GM19023 (cell line): ENCODE results near the gene MEGF6.

Experiments
- ATAC-seq: cut with Tn5 transposase; IDR thresholded peaks from one replicate; pipeline ENCODE4 v1.9.1; 2021; ENCODE audit warnings: mild to moderate bottlenecking, moderate library complexity; ENCODE audit not compliant: unreplicated experiment

The MEGF6 gene

DNA sequence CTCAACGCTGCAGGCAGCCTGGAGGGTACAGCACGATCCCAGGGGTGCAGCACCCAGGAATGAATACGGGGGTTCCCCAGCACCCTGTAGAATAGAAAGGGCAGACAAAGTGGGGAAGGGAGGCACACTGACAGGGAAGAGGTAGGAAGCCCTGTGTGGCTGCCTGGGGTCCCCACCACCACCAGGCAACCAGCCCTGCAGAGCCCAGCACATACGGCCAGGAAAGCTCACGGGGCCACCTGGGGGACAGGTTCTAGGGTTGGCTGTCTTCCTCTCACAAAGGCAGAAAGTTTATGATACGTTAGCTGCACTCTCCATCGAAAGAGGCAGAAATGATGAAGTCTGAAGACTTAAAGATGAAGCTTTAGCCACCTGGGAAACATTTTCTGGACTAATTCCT lies 104.4 kb downstream of the MEGF6 start:
- ATAC-seq, result no peak

DNA sequence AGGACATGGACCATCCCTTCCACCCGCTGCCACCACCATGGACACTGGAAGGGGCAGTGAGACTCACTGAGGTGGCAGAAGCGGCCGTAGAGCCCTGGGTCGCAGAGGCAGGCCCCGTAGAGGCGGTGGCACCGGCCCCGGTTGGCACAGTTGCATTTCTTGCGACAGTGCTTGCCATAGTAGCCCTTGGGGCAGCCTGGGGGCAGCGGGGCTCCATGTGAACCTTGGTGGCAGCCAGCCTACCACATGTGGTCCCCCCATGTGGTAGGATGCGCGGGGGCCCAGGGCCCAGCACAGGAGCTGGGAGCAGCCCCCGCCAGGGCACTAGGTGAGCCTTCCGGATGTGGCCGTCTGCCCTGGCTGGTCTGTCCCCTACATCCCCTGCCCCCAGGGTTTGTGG lies 105.3 kb downstream of the MEGF6 start:
- no peak for ATAC-seq

DNA sequence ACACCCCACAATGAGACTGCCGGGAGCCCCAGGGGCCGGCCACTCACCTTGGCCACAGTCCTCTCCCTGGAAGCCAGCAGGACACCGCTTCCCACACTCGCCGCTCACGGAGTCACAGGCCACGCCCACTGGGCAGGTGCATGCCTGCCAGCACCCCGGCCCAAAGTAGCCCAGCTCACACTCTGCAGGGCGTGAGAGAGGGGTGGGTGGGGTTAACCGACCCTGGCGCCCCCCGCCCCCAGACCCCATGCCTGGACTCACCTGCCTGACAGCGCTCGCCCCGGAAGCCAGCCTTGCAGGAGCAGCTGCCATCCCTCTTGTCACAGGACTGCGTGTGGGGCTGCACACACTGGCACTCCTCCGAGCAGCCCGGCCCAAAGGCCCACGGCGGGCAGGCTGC lies 106.1 kb downstream of the MEGF6 start:
- no peak for ATAC-seq

DNA sequence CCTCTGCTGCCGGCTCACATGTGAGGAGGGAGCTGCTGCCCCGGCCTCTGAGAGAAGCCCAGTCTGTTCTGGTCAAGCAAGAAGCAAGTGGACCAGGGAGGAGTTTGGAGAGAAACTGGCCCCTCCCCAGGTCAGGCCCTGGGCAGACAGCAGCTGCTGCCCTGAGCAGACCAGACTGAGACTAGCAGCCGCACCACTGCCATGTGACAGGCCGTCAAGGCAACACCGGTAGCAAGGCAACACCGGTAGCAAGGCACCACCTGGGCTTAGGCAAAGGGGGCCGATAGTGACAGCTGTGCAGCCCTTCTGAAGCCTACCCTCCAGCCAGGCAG lies 106.5 kb downstream of the MEGF6 start:
- ATAC-seq, result no peak

DNA sequence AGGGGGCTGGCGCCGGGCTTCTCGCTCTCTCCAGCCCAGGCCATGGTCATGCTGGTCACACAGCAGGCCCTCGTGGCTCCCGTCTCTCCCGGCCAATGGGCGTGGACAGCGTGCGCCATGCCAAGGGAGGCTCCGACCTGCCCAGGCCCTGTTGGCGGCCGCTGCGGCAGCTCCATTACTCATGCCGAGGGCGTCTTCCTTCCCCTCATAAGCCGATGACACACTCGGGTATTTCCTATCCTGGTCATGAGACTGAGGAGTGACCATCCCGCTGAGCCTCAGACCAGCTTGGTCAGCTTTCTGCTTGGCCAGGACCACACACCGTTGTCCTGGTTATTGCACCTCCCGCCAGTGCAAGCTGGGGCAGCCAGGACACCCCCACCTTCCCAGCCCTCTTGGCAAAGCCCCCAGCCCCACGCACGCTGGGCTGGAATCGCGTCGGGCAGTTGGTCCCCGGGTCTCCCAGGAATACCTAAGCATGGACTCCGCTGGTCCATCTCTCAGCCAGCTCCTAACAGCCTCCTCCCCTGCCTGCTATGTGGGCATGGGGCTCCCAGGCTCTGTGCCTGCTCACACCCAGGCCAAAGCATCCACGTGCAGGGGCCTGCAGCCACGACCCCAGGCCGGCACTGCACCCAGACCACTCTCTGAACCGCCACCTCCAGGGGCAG lies 107.0 kb downstream of the MEGF6 start:
- no peak for ATAC-seq

DNA sequence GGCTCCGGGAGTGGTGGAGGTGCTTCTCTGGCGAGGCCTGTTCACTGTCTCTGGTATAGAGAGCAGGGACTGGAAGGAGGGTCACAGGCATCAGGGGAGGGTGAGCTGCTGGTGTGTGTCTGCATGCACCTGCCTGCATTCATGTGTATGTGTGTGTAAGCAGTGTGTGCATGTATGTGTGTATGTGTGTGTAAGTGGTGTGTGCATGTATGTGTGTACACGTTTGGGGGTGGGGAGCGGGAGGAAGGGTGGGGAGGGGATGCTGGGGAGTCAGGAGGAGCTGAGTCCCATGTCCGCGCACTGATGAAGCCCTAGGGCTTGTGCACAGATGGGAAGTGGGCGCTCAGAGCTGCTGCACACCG lies 107.8 kb downstream of the MEGF6 start:
- ATAC-seq, result no peak

DNA sequence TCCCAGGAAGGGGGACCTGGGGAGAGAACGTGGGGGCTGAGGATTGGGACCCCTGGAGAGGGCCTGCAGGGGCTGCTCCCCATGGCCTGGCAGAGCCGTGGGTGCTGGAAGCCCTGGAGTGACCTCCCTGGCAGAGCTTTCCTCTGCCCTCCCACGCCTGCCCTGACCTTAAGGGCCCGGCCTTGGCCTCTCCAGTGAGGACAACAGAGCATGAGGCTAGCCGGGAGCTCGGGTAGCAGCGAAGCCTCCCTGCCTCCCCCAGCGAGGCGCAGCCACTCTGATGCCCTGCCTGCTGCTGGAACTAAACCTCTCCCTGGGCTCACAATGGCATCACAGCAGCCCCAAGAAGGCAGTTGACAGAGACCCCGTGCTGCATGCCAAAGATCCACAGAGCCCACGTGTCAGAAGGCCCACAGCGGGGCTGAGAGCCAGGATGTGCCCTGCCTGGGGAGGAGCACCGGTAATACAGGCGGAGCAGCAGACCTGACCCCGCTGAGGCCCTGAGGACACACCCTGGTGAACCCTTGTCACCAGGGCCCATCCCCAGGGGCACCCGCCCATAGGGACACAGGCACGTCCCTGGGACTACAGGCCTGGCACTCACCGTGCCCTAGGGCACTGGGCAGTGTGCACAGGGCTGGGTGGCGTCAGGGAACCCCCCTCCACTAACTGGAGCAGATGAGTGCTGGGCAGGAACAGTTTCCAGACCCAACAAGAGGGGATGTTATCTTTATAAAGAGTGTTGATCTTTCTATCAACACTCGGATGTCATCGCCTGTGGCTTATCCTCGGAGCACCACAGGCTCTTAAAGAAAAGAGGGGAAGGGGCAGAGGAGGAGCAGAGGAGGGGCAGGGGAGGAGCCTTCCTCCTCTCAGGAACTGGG lies 108.4 kb downstream of the MEGF6 start:
- ATAC-seq, result no peak

DNA sequence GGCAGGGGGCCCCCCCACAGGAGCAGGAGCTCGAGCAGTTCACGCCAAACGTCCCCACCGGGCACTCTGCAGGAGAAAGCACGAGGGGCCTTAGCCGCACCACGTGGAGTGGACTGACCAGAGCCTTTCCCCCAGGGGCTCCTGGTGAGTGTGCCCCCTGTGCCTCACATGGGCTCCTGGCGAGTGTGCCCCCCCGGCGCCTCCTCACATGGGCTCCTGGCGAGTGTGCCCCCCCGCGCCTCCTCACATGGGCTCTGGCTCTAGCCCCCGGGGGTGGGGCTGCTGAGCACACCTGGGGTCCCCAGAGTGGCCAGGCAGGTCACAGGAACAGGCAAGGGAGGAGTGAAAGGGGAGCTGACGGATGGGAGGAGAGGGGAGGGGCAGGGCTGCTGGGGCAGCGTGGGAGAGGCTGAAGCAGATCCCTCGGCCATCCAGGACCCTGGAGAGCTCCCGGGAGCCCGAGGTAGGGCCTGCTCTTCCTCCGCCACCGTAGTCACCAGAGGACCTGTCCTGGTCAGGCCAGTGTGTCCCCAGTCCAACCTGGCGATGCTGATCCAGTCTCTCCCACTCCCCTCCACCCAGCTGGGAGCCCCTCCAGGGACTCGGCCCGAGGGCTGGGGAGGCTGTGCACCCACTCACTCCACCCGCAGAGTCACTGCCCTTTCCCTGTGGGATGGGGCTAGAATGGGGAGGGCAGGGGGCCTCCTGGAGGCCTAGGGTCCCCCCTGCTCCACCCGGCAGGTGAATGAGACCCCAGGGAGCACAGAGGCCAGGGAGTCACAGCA lies 109.3 kb downstream of the MEGF6 start:
- no peak for ATAC-seq

DNA sequence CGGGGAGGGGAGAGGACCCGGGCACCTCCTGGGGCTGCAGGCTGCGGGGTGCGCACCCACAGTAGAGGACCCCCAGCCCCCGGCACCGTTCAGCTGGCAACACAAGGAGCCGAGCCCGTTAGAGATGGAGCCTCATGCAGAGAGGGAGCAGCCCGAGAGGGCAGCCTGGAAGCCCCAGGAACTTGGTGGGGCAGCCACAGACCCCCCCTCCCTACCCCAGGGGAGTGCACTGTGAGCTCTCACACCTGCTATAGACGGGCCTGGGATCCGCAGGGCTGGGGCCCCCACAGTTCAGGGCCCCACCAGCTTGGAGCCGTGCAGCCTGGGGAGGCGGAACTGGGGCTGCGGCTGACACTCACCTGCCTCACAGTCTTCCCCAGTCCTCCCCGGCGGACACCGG lies 109.9 kb downstream of the MEGF6 start:
- ATAC-seq, result no peak

DNA sequence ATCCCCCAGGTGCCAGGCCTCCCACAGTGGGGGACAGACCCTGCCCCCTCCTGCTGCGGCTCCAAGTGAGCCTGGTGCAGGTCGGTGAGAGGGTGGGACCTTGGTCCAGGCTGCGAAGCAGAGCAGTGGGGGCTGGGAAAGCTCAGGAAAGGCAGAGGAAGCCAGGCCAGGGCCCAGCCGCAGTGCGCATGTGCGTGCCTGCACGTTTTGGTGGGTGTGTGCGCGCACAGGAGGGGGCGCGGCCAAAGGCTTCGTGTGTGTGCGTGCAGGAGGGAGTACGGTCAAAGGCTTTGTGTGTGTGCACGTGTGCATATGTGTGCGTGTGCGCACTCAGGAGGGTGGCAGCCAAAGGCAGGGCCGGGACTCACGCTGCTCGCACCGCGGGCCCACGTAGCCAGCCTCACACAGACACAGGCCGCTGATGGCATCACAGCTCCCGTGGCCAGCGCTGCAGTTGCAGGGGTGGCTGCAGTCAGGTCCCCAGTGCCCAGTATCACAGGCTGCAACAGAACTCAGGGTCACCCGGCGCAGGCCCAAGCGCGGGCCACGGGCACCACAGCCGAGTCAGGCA lies 111.0 kb downstream of the MEGF6 start:
- no peak for ATAC-seq

DNA sequence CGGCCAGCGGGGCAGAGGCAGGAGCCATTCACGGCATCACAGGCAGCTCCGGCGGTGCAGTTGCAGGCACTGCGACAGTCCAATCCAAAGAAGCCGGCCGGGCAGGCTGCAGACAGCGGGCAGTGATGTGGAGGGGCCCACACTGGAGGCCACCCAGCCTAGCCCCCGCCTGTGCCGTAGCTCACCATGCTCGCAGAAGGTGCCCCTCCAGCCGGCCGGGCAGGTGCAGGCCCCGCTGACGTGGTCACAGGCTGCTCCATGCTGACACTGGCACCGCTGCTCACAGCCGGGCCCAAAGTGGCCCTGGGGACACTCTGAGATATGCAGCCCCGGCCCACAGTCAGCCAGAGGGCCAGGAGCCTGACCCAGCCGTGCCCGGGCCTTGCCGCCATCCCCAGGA lies 111.7 kb downstream of the MEGF6 start:
- no peak for ATAC-seq

DNA sequence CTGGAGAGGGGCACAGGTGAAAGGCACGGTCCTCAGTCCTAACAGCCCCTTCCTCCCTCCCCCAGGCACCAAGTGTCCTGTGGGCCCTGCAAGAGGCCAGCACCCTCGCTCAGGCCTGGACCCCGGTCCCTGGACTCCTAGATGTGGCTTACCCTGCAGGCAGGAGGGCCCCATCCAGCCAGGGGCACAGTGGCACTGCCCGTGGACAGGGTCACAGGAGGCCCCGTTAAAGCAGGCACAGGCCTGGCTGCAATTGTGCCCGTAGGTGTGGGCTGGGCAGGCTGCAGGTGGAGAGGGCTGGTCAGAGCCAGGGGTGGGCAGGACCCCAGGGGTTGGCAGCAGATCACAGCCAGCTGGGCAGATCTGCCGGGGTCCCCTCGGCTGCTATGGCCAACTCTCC lies 112.3 kb downstream of the MEGF6 start:
- ATAC-seq, result no peak

DNA sequence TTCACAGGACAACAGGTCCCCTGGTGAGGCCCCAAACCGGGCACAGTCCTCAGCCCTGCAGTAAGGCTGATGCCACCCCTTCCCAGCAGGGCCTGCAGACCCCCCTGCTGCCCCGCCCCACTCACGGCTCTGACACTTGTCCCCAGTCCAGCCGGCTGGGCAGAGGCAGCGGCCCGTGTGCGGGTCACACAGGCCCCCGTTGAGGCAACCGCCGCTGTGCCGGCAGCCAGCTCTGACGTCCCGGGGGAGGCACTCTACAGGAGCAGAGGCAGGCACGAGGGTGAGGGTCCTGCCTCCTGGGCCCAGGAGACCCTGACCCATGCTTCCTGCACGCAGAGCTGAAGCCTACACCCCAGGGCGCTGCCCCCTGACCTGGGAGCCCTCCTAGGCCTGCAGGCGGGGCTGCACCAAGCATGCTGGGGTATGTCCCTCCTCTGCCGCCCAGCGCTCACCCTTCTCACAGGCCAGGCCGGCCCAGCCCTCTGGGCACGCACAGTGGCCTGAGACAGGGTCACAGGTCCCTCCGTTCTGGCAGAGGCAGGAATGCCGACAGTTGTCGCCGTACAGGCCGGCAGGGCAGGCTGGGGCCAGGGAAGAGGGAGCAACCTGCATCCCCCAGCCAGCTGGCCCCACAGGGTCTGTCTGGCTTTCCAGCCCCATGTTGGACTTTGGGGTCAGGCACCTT lies 112.9 kb downstream of the MEGF6 start:
- ATAC-seq, result no peak

DNA sequence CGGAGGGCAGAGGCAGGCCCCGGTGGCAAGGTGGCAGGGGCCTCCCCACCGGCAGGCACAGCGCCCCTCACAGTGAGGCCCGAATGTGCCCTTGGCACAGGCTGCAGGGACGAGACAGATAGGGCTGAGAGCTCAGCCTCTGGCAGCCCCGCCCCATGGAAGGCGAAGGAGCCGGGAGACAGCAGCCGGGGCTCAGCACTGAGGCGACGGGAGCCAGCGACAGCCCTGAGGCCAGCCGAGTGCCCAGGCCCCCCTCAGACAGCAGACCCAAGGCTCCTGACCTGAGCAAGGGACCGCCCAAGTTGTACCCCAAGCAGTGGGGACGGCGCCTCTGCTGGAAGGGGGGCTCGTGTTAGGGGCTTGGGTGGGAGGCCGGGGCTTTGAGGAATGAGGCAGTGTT lies 113.8 kb downstream of the MEGF6 start:
- ATAC-seq, result no peak

DNA sequence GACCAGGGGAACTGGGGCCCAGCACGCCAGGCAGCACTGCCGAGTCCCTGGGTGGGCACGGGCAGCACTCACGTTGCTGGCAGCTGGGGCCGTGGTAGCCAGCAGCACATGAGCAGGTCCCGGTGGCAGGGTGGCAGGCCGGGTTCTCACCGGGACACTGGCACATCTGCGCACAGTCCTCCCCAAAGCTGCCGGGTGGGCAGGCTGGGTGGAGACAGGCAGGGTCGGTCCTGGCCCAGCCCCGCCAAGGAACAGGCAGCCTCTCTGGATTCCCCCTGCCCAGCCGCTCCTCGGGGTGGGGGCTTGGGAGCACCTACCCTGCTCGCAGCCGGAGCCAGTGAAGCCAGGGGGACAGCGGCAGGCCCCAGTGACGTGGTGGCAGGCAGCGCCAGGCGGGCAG lies 114.4 kb downstream of the MEGF6 start:
- ATAC-seq, result no peak

DNA sequence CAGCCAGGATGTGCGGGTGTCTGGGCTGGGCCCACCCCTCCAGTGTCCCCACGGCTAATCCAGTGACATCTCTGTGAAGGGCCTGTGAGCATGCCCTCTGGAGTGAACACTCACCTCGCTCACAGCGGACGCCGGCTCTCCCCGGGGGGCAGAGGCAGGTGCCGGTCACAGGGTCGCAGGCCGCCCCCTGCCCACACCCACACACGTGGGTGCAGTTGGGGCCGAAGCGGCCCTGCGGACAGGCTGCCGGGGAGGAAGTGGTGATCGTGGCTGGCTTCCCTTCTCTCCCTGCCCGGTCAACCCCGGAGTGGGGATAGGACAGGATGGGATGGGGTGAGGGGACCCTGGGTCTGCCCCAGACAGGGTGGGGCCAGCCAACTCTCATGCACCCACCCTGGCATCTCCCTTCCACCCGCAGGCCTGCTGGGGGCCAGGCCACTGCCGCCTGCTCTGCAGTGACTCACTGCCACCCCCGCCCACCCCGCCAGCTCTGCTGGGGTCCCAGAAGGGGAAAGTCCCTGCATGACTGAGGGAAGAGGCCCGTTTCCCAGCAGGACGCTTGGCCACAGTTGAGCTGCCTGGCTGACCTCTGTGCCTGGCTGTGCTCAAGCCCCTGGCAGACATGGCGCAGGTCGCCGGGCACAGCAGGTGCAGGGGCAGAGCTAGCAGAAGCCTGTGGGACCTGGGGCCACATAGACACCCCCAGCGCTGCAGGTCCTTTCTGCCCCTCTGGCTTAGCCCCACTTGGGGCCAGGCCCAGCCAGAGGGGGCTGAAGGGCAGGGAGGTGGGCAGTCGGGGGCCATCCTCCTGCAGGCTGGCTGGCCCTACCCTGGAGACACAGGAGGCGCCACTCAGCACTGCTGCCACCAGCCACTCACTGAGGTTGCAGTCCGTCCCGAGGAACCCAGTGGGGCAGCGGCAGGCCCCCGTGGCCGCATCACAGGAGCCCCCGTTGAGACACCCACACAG lies 115.2 kb downstream of the MEGF6 start:
- ATAC-seq, result no peak

DNA sequence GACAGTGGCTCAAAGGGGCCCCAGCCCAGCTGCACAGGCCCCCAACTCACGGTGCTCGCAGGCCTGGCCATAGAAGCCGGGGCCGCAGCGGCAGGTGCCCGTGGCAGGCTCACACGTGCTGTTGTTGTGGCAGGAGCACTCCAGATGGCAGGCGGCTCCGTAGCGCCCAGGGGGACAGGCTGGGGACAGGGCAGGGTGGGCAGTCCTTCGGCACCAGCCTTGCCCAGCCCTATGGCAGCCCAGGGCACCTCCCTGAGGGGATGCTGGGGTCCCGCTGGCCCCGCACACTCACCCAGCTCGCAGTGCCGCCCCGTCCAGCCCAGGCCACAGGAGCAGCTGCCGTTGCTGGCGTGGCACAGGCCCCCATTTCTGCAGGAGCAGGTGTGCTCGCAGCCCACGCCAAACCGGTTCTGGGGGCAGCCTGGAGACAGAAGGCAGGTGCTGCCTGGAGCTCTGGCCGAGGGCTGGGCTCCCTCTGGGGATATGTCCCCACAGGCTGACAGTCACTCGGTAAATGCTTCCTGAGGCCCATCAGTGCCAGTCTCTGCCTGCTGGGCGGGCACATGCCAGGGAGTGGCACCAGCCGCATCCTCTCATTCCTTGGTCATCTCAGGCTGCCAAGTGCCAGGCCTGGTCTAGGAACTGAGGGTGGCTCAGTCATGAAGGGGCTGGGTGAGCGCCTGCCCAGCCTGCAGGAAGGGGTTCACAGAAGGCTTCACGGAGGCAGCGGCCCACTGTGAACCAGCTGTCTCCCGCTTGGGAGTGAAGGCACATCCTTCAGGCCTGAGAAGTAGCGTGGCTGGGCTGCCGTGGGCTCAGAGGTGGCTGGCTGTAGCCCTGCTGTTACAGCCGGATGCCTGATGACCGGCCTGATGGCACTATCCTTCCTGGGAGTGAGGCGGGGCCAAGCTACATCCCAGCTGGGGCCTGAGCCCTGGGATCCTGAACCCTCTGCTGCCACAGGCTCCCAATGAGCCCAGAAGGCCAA lies 116.7 kb downstream of the MEGF6 start:
- ATAC-seq, result no peak

DNA sequence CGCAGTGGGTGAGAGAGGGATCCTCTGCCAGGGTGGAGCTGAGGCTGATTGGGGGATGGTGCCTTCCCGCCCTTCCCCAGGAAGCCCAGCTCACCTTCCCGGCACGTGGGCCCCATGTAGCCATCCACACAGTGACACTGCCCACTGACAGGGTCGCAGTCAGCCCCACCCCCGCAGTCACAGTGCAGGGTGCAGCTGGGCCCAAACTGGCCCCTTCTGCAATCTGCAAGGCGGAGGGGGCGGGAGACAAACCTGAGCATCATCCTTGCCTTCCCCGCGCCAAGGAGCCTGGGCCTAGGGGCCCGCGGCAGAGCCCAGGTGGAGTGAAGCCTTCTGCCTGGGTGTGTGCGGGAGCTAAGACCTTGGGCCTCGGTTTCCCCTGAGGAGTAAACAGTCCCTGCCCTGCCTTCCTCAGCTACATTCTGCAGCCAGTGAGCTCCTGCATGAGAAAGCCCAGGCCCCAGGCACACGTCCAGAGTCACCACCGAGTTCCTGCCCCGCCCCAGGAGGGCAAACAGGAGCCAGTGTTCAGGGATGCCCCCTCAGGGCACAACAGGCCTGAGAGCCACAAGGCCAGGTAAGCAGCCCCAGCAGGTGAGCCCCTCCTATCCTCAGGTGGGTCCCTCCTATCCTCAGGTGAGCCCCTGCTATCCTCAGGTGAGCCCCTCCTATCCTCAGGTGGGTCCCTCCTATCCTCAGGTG lies 118.6 kb downstream of the MEGF6 start:
- ATAC-seq, result no peak
